ENCODE measurements around the gene FAM219B. TPM values are rescaled to one million over a fixed set of nuclear protein-coding genes. Genes with fewer than 3 reads are reported as not detected.
"Not testable (repeated sequence)": the region's sequence is repeated elsewhere in the genome, so short reads cannot be mapped to it uniquely, and the experiment has no call there.

The FAM219B gene
- 22.6 and 29.3 TPM in 2 replicates for total RNA-seq (2014; rRNA removed; shearing (Covaris generic))

GRCh38 chr15:74906450-74907162, at the start of gene FAM219B:
Gene FAM219B (minus strand): TSS chr15:74906851. CDS start chr15:74906800, 51 bp downstream.
- Histone ChIP-seq H3K27ac (peak within 1 kb of the TSS; percentile 48), H3K4me3 (peak within 1 kb of the TSS; percentile 74), H3K9me3 (replicated peaks) (no peaks in the 10 kb centered on the region), H3K4me1 (no peaks in the 10 kb centered on the region), H3K27me3 (no peaks in the 10 kb centered on the region), H3K36me3 (peaks cover 4% of the 10 kb centered on the region; the same call in 1 of the 2 replicates)
- DNase-seq: peak; percentile 90

DNA sequence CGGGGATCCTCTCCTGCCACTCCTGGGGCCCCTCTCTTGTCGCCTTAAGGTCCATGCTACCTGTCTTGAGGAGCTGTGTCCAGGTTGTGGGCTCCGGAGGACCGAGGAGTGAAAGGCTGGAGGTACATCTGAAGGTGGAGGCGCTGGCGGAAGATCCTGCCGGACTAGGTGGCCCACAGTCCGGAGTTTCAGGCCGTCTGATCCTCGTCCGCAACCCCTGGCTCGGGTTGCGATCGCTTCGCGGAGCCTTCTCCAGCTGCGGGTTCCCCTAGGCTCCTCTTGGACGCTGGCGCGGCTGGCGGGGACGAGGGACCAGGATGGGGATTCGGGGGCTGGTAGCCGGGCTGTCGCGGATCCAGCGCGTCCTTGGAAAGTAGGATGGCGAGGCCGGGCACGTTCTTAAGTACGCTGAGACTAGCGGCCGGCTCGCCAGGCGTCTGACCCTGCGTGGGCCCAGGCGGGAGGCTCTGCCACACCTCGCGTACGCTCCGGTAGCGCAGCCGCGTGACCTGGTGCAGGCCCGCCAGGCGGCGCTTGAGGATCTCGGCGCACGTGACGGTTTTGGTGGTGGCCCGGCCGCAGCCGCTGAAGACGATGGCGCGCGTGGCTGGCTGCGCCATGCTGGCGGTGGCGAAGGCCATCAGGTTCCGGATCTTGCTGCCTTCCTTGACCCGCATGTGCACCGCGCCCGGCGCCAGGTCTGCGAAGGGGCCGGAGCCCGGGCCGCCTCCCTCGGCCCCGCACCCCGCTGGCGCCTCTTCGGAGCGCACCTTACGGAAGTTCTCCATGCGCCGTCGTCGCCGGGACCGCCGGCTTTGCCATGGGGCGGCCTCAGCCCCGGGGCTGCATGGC, 49.4 kb upstream of the FAM219B start:
- no peak for DNase-seq
- no peak overlapping the region for H3K27ac ChIP-seq

DNA sequence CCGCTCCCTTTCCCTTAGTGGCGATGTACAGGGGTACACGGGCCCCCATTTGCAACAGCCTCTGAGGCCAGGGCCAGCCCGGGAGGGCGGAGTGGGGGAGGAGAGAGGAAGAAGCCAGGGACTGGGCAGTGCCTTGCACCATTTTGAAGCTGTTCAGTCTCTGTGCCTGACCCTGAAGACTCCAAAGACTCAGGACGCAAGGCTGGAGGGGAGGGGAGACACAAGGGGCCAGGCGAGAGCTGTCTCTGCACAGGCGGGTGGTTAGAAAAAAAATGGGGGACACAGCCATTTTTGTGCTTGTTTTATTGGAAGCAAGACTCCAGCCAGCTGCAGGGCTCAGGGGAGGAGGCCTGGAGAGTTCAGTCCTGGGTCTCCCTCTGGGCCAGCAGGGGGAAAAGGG, 48.4 kb upstream of the FAM219B start:
- Histone ChIP-seq H3K9me3 (replicated peaks) (no peaks in the 10 kb centered on the region), H3K36me3 (no peaks in the 10 kb centered on the region), H3K4me3 (no peak overlapping the region), H3K27ac (no peak overlapping the region), H3K4me1 (peaks cover 6% of the 10 kb centered on the region; the same call in 1 of the 2 replicates), H3K27me3 (peaks cover 6% of the 10 kb centered on the region)
- DNase-seq: no peak

More for the DNA sequence above, 49.4 kb upstream of the FAM219B start:
- H3K4me3 ChIP-seq: no peak overlapping the region
- peaks cover 6% of the 10 kb centered on the region; the same call in 1 of the 2 replicates for H3K4me1 ChIP-seq
- H3K36me3 ChIP-seq: no peaks in the 10 kb centered on the region
- peaks cover 6% of the 10 kb centered on the region for H3K27me3 ChIP-seq
- H3K9me3 ChIP-seq (replicated peaks): no peaks in the 10 kb centered on the region

DNA sequence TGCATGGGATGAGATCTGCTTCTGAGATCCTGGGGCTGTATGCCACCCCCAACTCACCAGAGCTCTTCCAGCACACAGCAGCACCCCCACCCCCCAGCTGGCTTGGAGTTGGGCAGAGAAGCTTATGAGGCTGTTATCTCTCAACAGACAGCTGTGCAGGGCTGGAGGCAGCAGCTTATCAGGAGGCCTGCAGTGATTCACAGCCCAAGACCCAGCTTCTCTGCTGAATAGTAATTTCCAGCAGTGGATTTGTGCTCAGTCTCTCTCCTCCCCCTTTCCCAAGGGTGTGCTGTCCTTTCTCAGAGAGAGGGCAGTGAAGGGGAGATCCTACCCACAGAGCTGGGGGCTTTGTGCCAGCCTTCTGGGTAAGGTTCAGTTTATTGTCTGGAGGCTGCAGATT, 47.9 kb upstream of the FAM219B start:
- no peak overlapping the region for H3K4me3 ChIP-seq
- H3K27ac ChIP-seq: no peak overlapping the region
- H3K4me1 ChIP-seq: peaks cover 6% of the 10 kb centered on the region; the same call in 1 of the 2 replicates
- H3K27me3 ChIP-seq: peaks cover 6% of the 10 kb centered on the region
- H3K36me3 ChIP-seq: no peaks in the 10 kb centered on the region
- H3K9me3 ChIP-seq (replicated peaks): no peaks in the 10 kb centered on the region
- peak in 1 of 2 experiments; percentile 52 for DNase-seq

GRCh38 chr15:74951006-74951405, 44.4 kb upstream of the FAM219B start:
- Histone ChIP-seq H3K27ac (no peak overlapping the region), H3K27me3 (peaks cover 6% of the 10 kb centered on the region), H3K4me1 (peaks cover 6% of the 10 kb centered on the region; the same call in 1 of the 2 replicates), H3K9me3 (replicated peaks) (no peaks in the 10 kb centered on the region), H3K36me3 (no peaks in the 10 kb centered on the region), H3K4me3 (no peak overlapping the region)
- DNase-seq: no peak

DNA sequence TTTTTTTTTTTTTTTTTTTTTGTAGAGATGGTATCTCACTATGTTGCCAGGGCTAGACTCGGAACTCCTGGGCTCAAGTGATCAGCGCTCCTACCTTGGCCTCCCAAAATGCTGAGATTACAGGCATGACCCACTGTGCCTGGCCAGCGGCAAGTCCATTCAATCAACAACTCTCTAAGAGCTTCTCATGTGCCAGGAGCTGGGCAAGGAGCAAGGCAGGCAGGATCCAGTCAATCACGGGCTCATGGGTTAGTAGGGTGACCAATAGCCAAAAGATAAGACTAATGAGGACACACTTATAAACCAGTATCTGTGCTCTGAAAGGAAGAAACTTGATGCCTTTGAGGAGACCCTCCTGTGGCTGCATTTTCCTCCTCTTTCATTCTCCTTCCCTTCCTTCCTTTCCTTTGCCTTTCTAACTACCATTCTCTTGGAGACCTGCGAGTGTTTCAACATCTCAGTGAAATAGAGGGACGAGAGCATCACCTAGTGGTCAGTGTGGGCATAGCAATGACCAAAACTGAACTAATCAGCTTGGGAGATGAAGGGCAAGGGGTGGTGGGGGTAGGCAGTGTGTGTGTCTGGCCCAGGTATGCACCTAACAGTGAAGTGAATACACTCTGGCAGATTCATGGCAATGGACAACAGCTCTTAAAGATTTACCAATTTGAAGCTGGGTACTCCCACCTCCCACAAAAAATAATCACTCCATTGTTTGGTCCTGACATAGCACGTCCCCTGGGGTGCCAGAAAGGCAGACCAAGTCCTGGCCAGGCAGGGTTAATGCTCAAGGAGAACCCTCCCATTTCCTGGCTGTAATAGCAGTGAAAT, 43.6 kb upstream of the FAM219B start:
- Histone ChIP-seq H3K9me3 (replicated peaks) (no peaks in the 10 kb centered on the region), H3K27ac (no peak overlapping the region), H3K4me3 (no peak overlapping the region), H3K27me3 (peaks cover 6% of the 10 kb centered on the region), H3K36me3 (no peaks in the 10 kb centered on the region), H3K4me1 (peaks cover 6% of the 10 kb centered on the region; the same call in 1 of the 2 replicates)
- DNase-seq: peak; percentile 65 to 89

DNA sequence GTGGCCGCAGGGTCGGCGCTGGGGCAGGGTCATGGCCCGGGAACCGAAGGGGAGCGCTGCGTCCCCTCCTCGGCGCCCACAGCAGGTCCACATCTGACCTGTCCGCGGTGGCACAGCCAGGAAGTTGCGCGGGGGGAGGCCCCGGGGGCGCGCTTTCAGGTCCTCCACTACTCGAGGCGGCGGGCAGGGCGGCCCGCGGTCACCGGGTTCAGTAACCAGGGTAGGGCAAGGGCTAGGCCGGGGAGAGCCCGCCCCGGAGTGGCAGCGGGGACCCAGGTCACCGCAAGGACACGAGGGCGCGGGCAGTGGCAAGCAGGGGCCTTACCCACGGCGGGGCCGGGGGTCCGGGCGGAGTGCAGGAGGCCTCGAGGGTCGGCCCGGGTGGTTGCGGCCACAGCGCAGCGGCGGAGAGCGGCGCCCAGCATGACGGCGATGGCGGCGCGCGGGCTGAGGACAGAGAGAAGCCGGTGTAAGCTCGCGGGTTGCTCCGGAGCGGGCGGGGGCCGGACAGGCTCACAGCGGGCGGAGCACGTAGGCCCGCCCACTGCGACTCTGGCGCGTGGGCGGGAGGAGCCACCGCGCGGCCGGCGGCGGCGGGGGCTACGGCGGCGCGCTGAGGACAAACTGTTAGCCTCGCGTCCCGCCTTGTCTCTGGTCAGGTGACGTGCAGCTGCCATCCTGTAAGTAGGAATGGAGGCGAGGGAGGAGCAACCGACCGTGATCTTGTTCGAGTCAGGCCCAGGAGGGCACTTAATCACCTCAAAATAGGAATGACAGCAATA, 31.1 kb upstream of the FAM219B start, which contains the start of gene COX5A:
COX5A (minus strand) TSS at position 484 of the 782 bp plus-strand sequence; CDS start at position 425, 59 bp downstream.
- DNase-seq: peak; percentile 93 to 96
- peak within 1 kb of the TSS; percentile 74 for H3K27ac ChIP-seq
- peak within 1 kb of the TSS; percentile 91 for H3K4me3 ChIP-seq
- H3K27me3 ChIP-seq: no peaks in the 10 kb centered on the region
- H3K4me1 ChIP-seq: no peaks in the 10 kb centered on the region
- H3K9me3 ChIP-seq (replicated peaks): no peaks in the 10 kb centered on the region
- H3K36me3 ChIP-seq: 0 out of 2 replicates have a peak, but pooled peaks cover 5% of the 10 kb centered on the region

DNA sequence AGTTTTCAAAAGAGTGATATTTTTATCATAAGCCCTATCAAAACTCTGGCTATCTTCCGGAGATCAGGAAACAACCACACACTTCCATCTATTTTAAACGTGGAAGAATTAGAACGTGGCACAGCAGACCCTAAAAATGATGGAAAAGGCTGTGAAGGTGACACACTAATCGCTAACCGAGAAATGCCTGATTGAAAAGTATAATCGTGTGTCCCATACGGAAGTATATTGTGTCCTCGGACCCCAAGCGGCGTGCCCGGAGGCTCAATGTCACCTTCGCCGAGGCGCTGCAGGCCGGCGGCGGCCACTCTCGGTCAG, 30.6 kb upstream of the FAM219B start:
- no peak for DNase-seq
- H3K4me3 ChIP-seq: peak overlapping the region; percentile 91
- no peaks in the 10 kb centered on the region for H3K9me3 ChIP-seq (replicated peaks)
- H3K4me1 ChIP-seq: no peaks in the 10 kb centered on the region
- H3K27ac ChIP-seq: peak overlapping the region; percentile 74
- H3K36me3 ChIP-seq: peaks cover 8% of the 10 kb centered on the region
- no peaks in the 10 kb centered on the region for H3K27me3 ChIP-seq

GRCh38 chr15:74935193-74935592, 28.5 kb upstream of the FAM219B start:
- not testable (repeated sequence) for H3K27me3 ChIP-seq, H3K4me1 ChIP-seq, H3K27ac ChIP-seq

GRCh38 chr15:74933573-74933972, 26.9 kb upstream of the FAM219B start:
- Histone ChIP-seq H3K4me3 (no peak overlapping the region), H3K9me3 (replicated peaks) (no peaks in the 10 kb centered on the region), H3K4me1 (no peaks in the 10 kb centered on the region), H3K36me3 (peaks cover 29% of the 10 kb centered on the region), H3K27ac (no peak overlapping the region), H3K27me3 (no peaks in the 10 kb centered on the region)
- no peak for DNase-seq

More at GRCh38 chr15:74935193-74935592, 28.5 kb upstream of the FAM219B start:
- DNase-seq: peak in 1 of 2 experiments; percentile 28
- not testable (repeated sequence) for H3K9me3 ChIP-seq (replicated peaks); H3K4me3 ChIP-seq
- H3K36me3 ChIP-seq: peaks cover 16% of the 10 kb centered on the region

DNA sequence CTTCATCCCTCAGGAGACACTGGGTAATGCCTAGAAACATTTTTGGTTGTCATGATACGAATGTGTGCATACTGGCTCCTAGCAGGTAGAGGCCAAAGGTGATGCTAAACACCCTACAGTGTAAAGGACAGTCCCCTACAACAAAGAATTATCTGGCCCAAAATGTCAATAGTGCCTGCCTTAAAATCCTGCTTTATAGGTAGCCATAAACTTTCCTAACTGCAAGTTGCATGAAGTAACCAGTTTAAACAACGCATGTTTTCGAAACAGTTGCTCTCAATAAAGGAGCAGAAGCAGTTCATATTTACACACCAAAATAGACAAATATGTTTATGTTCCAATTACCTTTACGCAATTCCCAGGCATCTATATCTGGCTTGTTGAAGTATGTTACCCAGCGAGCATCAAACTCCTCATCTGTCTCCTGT, 22.1 kb upstream of the FAM219B start:
- no peak overlapping the region for H3K4me3 ChIP-seq
- no peak overlapping the region for H3K27ac ChIP-seq
- H3K27me3 ChIP-seq: no peaks in the 10 kb centered on the region
- H3K36me3 ChIP-seq: peaks cover 56% of the 10 kb centered on the region
- DNase-seq: no peak
- no peaks in the 10 kb centered on the region for H3K9me3 ChIP-seq (replicated peaks)
- no peaks in the 10 kb centered on the region for H3K4me1 ChIP-seq

GRCh38 chr15:74924525-74924924, 17.9 kb upstream of the FAM219B start:
- DNase-seq: no peak
- Histone ChIP-seq H3K4me1 (no peaks in the 10 kb centered on the region), H3K27me3 (no peaks in the 10 kb centered on the region), H3K36me3 (peaks cover 80% of the 10 kb centered on the region), H3K27ac (no peak overlapping the region), H3K4me3 (no peak overlapping the region), H3K9me3 (replicated peaks) (no peaks in the 10 kb centered on the region)

GRCh38 chr15:74920456-74920855, 13.8 kb upstream of the FAM219B start:
- Histone ChIP-seq H3K27me3 (no peaks in the 10 kb centered on the region), H3K4me1 (no peaks in the 10 kb centered on the region), H3K27ac (no peak overlapping the region), H3K4me3 (no peak overlapping the region), H3K36me3 (peaks cover 81% of the 10 kb centered on the region), H3K9me3 (replicated peaks) (no peaks in the 10 kb centered on the region)
- no peak for DNase-seq

- Histone ChIP-seq H3K4me1 (no peaks in the 10 kb centered on the region), H3K9me3 (replicated peaks) (no peaks in the 10 kb centered on the region), H3K4me3 (no peak overlapping the region), H3K27me3 (no peaks in the 10 kb centered on the region), H3K27ac (no peak overlapping the region), H3K36me3 (peaks cover 88% of the 10 kb centered on the region)
- peak; percentile 46 to 57 for DNase-seq
These were observed 11.0 kb upstream of the FAM219B start for GRCh38 chr15:74917676-74918075.

Measured in SJCRH30 (cell line).